Breast epithelium (tissue), 4 donors: ENCODE results near the gene DENND5B. TPM values are rescaled to one million over a fixed set of nuclear protein-coding genes. Genes with fewer than 3 reads are reported as not detected.
"Not testable (repeated sequence)": the region's sequence is repeated elsewhere in the genome, so short reads cannot be mapped to it uniquely, and the experiment has no call there.

Source experiments
- DNase-seq, 2 donors: peaks; one replicate each; pipeline ENCODE4 v3.0.0-alpha.2; 2019; ENCODE audit warnings: low spot score in 2 of 2
- H3K27ac ChIP-seq, 2 donors: fragments of 200-600 bp; sonication (generic) in 1 of 2; one replicate each; pipeline ENCODE4 v1.5.1; 2016 to 2019; ENCODE audit warnings: mild to moderate bottlenecking in 1 of 2
- H3K27me3 ChIP-seq, 2 donors: fragments of 200-600 bp; sonication (generic) in 1 of 2; one replicate each; pipeline versions ENCODE4 v1.5.1 to v1.6.0; 2017 to 2019; ENCODE audit warnings: control low read depth in 1 of 2, mild to moderate bottlenecking in 1 of 2
- H3K36me3 ChIP-seq: fragments of 200-600 bp; one replicate; pipeline ENCODE4 v1.5.1; 2019
- H3K4me1 ChIP-seq, 2 donors: fragments of 200-600 bp; sonication (generic); one replicate each; pipeline ENCODE4 v1.5.1; 2016 to 2019; ENCODE audit warnings: control low read depth in 1 of 2
- H3K4me3 ChIP-seq, 3 donors: fragments of 200-600 bp; sonication (generic); 1 replicate in 2 of 3; 2 replicates in 1 of 3; pipeline ENCODE4 v1.5.1; 2016 to 2019; ENCODE audit warnings: mild to moderate bottlenecking in 3 of 3, moderate library complexity in 2 of 3
- H3K9me3 ChIP-seq, 2 donors: fragments of 200-600 bp; sonication (generic) in 1 of 2; one replicate each; pipeline ENCODE4 v1.5.1; 2016 to 2019; ENCODE audit warnings: control low read depth in 1 of 2
- POLR2A ChIP-seq: fragments of 450-650 bp; IDR thresholded peaks from one replicate; pipeline ENCODE4 v1.6.1; 2016; ENCODE audit warnings: antibody characterized with exemption, mild to moderate bottlenecking, moderate library complexity
- POLR2AphosphoS5 ChIP-seq, 3 donors: sonication (generic); formaldehyde crosslinking; IDR thresholded peaks; one replicate each; pipeline ENCODE4 v1.6.1; 2017; ENCODE audit warnings: antibody characterized with exemption in 3 of 3
- intact Hi-C: fragments of 100-400 bp; cut with DNase I; formaldehyde crosslinking; loops from one replicate; pipeline ENCODE4 v1.15.1; 2023; ENCODE audit warnings: low total_unique reads
- total RNA-seq, 3 donors: library from RNA; depleted of rRNA; stranded (reverse); fragments of >200 nt; gene quantifications; one replicate each; pipeline ENCODE4 v1.1.0, GENCODE V29; 2016
- TF ChIP-seq, protein P1 (sequence below), 3 donors: fragments of 450-650 bp; IDR thresholded peaks; one replicate each; pipeline ENCODE4 v1.5.1; 2016 to 2017; ENCODE audit warnings: antibody characterized with exemption in 3 of 3, mild to moderate bottlenecking in 3 of 3, moderate library complexity in 3 of 3

DENND5B gene
- total RNA-seq, 3 donors from 2014 or later = 16.0 to 18.7 (median 17.7) TPM

DNA sequence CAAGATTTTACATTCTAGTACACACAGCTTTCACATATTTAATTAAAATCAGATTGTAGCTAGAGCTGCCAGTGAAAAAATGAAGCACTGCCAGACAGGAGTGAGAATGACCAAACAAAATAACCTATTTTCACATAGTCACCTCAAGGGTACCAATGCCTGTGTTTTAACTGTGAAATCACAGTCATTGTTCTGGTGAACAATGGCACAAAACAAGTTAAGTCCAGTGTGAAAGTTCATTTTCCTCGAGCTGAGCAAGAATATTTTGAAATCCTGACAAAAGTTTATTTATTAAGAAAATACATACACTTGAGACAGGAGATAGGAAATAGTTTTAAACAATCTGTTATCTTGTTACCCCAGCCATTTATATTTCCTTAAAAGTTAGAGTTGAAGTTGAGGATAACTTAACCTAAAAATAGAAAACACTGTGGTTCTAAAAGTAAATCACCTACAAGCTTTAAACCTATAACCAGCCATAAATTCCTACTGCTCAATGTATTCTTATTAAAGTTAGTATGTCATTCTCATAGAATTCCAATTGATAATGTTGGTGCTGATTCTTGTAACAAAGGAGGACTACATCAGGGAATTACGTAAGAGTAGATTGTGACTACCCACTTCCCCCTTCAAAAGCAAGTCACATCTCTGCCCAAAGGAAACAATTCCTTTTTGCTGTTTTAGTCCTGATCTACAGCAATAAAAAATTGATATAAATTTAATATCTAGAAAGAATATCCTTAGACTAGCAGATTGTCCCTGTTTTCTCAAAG, 15.9 kb downstream of the DENND5B start:
- intact Hi-C loops = no loop called here
- TF ChIP-seq, protein P1, sequence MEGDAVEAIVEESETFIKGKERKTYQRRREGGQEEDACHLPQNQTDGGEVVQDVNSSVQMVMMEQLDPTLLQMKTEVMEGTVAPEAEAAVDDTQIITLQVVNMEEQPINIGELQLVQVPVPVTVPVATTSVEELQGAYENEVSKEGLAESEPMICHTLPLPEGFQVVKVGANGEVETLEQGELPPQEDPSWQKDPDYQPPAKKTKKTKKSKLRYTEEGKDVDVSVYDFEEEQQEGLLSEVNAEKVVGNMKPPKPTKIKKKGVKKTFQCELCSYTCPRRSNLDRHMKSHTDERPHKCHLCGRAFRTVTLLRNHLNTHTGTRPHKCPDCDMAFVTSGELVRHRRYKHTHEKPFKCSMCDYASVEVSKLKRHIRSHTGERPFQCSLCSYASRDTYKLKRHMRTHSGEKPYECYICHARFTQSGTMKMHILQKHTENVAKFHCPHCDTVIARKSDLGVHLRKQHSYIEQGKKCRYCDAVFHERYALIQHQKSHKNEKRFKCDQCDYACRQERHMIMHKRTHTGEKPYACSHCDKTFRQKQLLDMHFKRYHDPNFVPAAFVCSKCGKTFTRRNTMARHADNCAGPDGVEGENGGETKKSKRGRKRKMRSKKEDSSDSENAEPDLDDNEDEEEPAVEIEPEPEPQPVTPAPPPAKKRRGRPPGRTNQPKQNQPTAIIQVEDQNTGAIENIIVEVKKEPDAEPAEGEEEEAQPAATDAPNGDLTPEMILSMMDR (IDR thresholded peaks at IDR 0.05) = no peak
- TF ChIP-seq POLR2AphosphoS5 (IDR thresholded peaks at IDR 0.05) (no peak), POLR2A (no peak)

DNA sequence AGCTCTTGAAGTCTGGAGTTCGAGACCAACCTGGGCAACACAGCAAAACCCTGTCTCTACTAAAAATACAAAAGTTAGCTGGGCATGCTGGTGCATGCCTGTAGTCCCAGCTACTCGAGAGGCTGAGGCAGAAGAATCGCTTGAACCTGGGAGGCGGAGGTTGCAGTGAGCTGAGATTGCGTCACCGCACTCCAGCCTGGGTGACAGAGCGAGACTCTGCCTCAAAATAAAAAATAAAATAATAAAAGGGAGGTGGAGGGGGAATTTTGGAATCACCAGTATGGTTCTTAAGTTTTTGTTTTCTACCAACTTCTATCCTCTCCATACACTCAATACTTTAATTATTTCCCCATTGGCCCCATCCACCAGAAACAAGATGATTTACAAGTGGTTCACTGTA, 16.6 kb downstream of the DENND5B start:
- H3K27ac ChIP-seq, intact Hi-C loops, H3K9me3 ChIP-seq: not testable (repeated sequence)

More for the DNA sequence above, 15.9 kb downstream of the DENND5B start:
- Histone ChIP-seq H3K9me3 (no peaks in the 10 kb centered on the region), H3K4me3 (no peak overlapping the region), H3K27ac (no peak overlapping the region), H3K27me3 (no peaks in the 10 kb centered on the region), H3K4me1 (no peaks in the 10 kb centered on the region), H3K36me3 (no peaks in the 10 kb centered on the region)
- no peak for DNase-seq

DNA sequence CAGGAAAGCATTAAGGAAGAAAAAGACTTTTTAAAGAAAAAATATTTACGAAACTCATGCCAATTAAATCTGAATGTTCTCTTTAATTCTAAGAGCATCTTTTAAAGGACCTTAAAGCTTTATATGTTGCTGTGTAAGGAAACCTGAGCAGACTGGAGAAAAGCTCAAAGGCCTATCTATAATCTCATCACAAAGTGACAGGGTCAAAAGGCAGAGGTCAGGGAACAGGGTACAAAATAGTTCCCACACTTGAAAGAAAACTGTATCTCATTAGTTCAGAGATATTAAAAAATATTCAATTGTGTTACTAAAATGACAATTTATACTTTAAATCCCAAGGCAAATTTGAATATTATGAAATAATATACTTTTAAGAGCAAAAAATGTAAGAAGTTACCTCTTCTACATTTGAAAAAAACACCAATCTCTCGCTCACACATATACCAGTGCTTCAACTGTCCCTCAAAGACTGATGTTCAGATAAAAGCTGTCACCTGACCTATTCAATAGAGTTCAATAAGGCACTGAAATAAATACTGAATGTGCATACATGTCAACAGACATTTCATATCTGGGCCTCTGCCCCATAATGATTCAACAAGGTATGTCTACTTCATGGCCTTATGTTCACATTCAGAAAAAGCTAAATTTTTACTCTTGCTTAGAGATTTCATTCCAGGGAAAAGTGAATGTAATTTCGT, 17.9 kb downstream of the DENND5B start:
- H3K27ac ChIP-seq = no peak overlapping the region
- no peaks in the 10 kb centered on the region for H3K4me1 ChIP-seq
- H3K36me3 ChIP-seq = no peaks in the 10 kb centered on the region
- no peaks in the 10 kb centered on the region for H3K27me3 ChIP-seq
- no peak for DNase-seq
- no peaks in the 10 kb centered on the region for H3K9me3 ChIP-seq
- TF ChIP-seq POLR2A (no peak), POLR2AphosphoS5 (IDR thresholded peaks at IDR 0.05) (no peak)
- TF ChIP-seq, protein P1 (IDR thresholded peaks at IDR 0.05) = no peak
- no peak overlapping the region for H3K4me3 ChIP-seq
- intact Hi-C loops = no loop called here

More for the DNA sequence above, 16.6 kb downstream of the DENND5B start:
- not testable (repeated sequence) for H3K27me3 ChIP-seq, H3K4me1 ChIP-seq, H3K36me3 ChIP-seq, DNase-seq, H3K4me3 ChIP-seq

DNA sequence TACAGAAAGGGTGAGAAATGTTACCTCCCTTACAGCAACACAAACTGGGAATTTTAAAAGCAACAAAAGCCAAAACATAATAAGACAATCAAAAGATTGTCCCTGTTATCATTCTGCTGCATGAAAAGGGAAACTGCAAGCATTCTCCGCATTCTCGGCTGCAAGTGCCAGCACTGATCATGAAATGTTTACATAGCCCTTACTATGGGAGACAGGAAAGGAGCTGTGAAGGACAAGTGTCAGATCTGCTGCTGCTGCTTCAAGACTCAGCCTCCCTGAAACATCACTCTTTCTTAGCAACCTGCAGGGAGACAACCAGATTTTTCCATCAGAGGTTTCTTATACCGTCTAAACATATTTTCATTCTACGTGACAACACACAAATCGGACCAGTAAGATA, 20.1 kb downstream of the DENND5B start:
- no peak overlapping the region for H3K4me3 ChIP-seq
- H3K27ac ChIP-seq = no peak overlapping the region
- no peak for TF ChIP-seq POLR2A
- no peak for TF ChIP-seq POLR2AphosphoS5 (IDR thresholded peaks at IDR 0.05)
- TF ChIP-seq, protein P1 (IDR thresholded peaks at IDR 0.05) = no peak
- DNase-seq = no peak
- no peaks in the 10 kb centered on the region for H3K27me3 ChIP-seq
- H3K36me3 ChIP-seq = no peaks in the 10 kb centered on the region
- intact Hi-C loops = no loop called here
- no peaks in the 10 kb centered on the region for H3K9me3 ChIP-seq
- H3K4me1 ChIP-seq = no peaks in the 10 kb centered on the region

DNA sequence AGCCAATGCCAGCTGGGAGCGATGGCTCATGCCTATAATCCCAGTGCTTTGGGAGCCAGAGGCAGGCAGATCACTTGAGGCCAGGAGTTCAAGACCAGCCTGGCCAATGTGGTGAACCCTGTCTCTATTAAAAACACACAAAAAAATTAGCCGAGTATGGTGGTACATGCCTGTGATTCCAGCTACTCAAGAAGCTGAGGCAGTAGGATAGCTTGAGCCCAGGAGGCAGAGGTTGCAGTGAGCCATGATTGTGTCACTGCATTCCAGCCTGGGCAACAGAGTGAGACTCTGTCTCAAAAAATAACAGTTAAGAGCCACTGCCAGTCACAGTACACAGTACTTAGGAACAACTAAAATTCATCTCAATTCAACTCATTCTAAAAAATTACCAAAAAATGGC, 21.4 kb downstream of the DENND5B start:
- H3K36me3 ChIP-seq, DNase-seq, H3K27me3 ChIP-seq, H3K9me3 ChIP-seq, H3K4me3 ChIP-seq, intact Hi-C loops, H3K27ac ChIP-seq, H3K4me1 ChIP-seq: not testable (repeated sequence)

DNA sequence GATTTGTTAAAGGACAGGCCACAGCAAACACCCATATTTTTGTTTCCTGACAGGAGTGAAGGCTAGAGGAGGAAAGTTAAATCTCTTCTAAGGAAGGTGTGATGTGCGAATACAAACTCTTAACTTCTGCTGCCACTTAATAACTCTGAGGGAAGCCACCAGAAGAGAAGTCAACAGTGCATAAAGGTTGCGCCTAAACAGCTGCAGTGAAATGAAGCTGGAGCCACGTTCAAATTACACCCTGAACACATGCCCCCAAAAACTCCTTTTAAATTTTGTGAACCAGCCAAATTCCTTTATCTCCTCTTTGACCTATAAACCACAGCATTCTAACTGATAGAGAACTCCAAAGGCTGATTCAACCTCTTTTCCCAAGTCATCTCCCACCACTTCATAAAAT, 22.4 kb downstream of the DENND5B start:
- TF ChIP-seq POLR2A = no peak
- no peak for TF ChIP-seq POLR2AphosphoS5 (IDR thresholded peaks at IDR 0.05)
- TF ChIP-seq, protein P1 (IDR thresholded peaks at IDR 0.05) = no peak
- intact Hi-C loops = no loop called here
- Histone ChIP-seq H3K9me3 (no peaks in the 10 kb centered on the region), H3K36me3 (no peaks in the 10 kb centered on the region), H3K4me3 (no peak overlapping the region), H3K27me3 (no peaks in the 10 kb centered on the region), H3K27ac (no peak overlapping the region), H3K4me1 (no peaks in the 10 kb centered on the region)
- no peak for DNase-seq
